ENCODE measurements around the gene JMJD4.

- TF ChIP-seq, protein P1, sequence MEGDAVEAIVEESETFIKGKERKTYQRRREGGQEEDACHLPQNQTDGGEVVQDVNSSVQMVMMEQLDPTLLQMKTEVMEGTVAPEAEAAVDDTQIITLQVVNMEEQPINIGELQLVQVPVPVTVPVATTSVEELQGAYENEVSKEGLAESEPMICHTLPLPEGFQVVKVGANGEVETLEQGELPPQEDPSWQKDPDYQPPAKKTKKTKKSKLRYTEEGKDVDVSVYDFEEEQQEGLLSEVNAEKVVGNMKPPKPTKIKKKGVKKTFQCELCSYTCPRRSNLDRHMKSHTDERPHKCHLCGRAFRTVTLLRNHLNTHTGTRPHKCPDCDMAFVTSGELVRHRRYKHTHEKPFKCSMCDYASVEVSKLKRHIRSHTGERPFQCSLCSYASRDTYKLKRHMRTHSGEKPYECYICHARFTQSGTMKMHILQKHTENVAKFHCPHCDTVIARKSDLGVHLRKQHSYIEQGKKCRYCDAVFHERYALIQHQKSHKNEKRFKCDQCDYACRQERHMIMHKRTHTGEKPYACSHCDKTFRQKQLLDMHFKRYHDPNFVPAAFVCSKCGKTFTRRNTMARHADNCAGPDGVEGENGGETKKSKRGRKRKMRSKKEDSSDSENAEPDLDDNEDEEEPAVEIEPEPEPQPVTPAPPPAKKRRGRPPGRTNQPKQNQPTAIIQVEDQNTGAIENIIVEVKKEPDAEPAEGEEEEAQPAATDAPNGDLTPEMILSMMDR (IDR thresholded peaks at IDR 0.05), result no peak
- TF ChIP-seq POLR2A (IDR thresholded peaks at IDR 0.05), result no peak
- no peak for TF ChIP-seq POLR2AphosphoS5 (IDR thresholded peaks at IDR 0.05)
Observed at GRCh38 chr1:227778401-227778947, 43.4 kb upstream of the JMJD4 start.
